GM21737 (cell line): ENCODE results near the gene IL36B.
"Not testable (repeated sequence)": the region's sequence is repeated elsewhere in the genome, so short reads cannot be mapped to it uniquely, and the experiment has no call there.

ENCODE experiments used
- ATAC-seq: cut with Tn5 transposase; IDR thresholded peaks from one replicate; pipeline ENCODE4 v1.9.1; 2021; ENCODE audit warnings: mild to moderate bottlenecking, moderate library complexity; ENCODE audit not compliant: unreplicated experiment

Gene IL36B

GRCh38 chr2:113052396-113052917 is at the start of gene IL36B:
TSS of gene IL36B (minus strand) at chr2:113052867.
- no peak for ATAC-seq

- ATAC-seq = no peak
Measured at GRCh38 chr2:113102133-113102532, 49.5 kb upstream of the IL36B start.

GRCh38 chr2:113098532-113098931 is 45.9 kb upstream of the IL36B start:
- ATAC-seq = no peak

- no peak for ATAC-seq
Measured at GRCh38 chr2:113098041-113098440, 45.4 kb upstream of the IL36B start.

- ATAC-seq = not testable (repeated sequence)
Measured at GRCh38 chr2:113096842-113097618, 44.4 kb upstream of the IL36B start.

GRCh38 chr2:113096306-113096705 is 43.6 kb upstream of the IL36B start:
- ATAC-seq = not testable (repeated sequence)

GRCh38 chr2:113093613-113093977 is 40.9 kb upstream of the IL36B start:
- no peak for ATAC-seq

- no peak for ATAC-seq
Measured at GRCh38 chr2:113092864-113093612, 40.4 kb upstream of the IL36B start.

GRCh38 chr2:113091231-113091896 is 38.7 kb upstream of the IL36B start:
- ATAC-seq = no peak

- ATAC-seq = no peak
Measured at GRCh38 chr2:113089916-113090315, 37.2 kb upstream of the IL36B start.

- no peak for ATAC-seq
Measured at GRCh38 chr2:113088213-113088992, 35.7 kb upstream of the IL36B start.

- no peak for ATAC-seq
Measured at GRCh38 chr2:113085542-113085941, 32.9 kb upstream of the IL36B start.

- no peak for ATAC-seq
Measured at GRCh38 chr2:113084249-113085000, 31.8 kb upstream of the IL36B start.

GRCh38 chr2:113083296-113083695 is 30.6 kb upstream of the IL36B start:
- ATAC-seq = no peak

- ATAC-seq = no peak
Measured at GRCh38 chr2:113081488-113082210, 29.0 kb upstream of the IL36B start.

GRCh38 chr2:113080134-113080533 is 27.5 kb upstream of the IL36B start:
- ATAC-seq = no peak

- no peak for ATAC-seq
Measured at GRCh38 chr2:113079131-113079530, 26.5 kb upstream of the IL36B start.

- ATAC-seq = no peak
Measured at GRCh38 chr2:113078350-113078839, 25.7 kb upstream of the IL36B start.

- ATAC-seq = no peak
Measured at GRCh38 chr2:113077921-113078320, 25.3 kb upstream of the IL36B start.
